ENCODE results near the gene SGCD. TPM values are rescaled to one million over a fixed set of nuclear protein-coding genes. Genes with fewer than 3 reads are reported as not detected.

Gene SGCD
- total RNA-seq, 1 experiment from 2014 or later = not detected

- ATAC-seq (no peak), DNase-seq (ENCODE audit: low read depth, low spot score) (no peak)
- no peak overlapping the region for H3K4me3 ChIP-seq (replicated peaks in 1 of 2; ENCODE audit: low read depth in 1 of 2, low read length in 2 of 2)
- no peak overlapping the region for H3K4me2 ChIP-seq (ENCODE audit: low read length)
- peaks cover 5 to 7% of the 10 kb centered on the region in 2 experiments; a peak in 1 of 4 replicates for H3K9me3 ChIP-seq (ENCODE audit: control insufficient read depth in 1 of 2, insufficient read depth in 1 of 2, low read depth in 1 of 2, low read length in 2 of 2)
- ChIA-PET POLR2A (no interaction called here), RAD21 (ENCODE audit: low non-redundant PET in 1 of 2, low total read pairs in 2 of 2, uncharacterized antibody in 2 of 2, unreplicated experiment in 2 of 2) (no interaction called here), CTCF (no interaction called here)
- TF ChIP-seq EZH2phosphoT487 (IDR thresholded peaks at IDR 0.05; ENCODE audit: borderline replicate concordance) (no peak), ZFX (IDR thresholded peaks at IDR 0.05) (no peak), ZNF274 (IDR thresholded peaks at IDR 0.05; ENCODE audit: low read depth, low read length) (no peak), EZH2 (IDR thresholded peaks at IDR 0.05) (no peak), RAD21 (IDR thresholded peaks at IDR 0.05; ENCODE audit: low read depth) (no peak), SIN3A (IDR thresholded peaks at IDR 0.05; ENCODE audit: low read depth) (no peak), YY1 (IDR thresholded peaks at IDR 0.05; ENCODE audit: extremely low read depth, insufficient replicate concordance, low read depth, low read length) (no peak), MAX (IDR thresholded peaks at IDR 0.05) (no peak), CEBPB (IDR thresholded peaks at IDR 0.05; ENCODE audit: low read depth) (no peak), SP1 (IDR thresholded peaks at IDR 0.05; ENCODE audit: low read depth) (no peak), POLR2A (IDR thresholded peaks at IDR 0.05; ENCODE audit: borderline replicate concordance, extremely low read depth, insufficient read depth, insufficient read length) (no peak), CBX3 (IDR thresholded peaks at IDR 0.05; ENCODE audit: low read depth) (no peak), JUND (IDR thresholded peaks at IDR 0.05) (no peak), FOSL1 (IDR thresholded peaks at IDR 0.05; ENCODE audit: low read depth) (no peak), ATF3 (IDR thresholded peaks at IDR 0.05) (no peak), CTCF (IDR thresholded peaks at IDR 0.05 in 2 of 3, conservative IDR thresholded peaks at IDR 0.05 in 1 of 3; ENCODE audit: borderline replicate concordance in 1 of 3, insufficient read depth in 1 of 3, low read depth in 2 of 3, low read length in 2 of 3) (no peak), REST (IDR thresholded peaks at IDR 0.05; ENCODE audit: low read depth) (no peak), EGR1 (IDR thresholded peaks at IDR 0.05; ENCODE audit: low read depth) (no peak), SRF (IDR thresholded peaks at IDR 0.05; ENCODE audit: low read depth) (no peak)
- intact Hi-C loops (cut with micrococcal nuclease) = no loop called here
- H3K36me3 ChIP-seq (ENCODE audit: control insufficient read depth in 1 of 2, insufficient read depth in 2 of 2, low read length in 2 of 2) = no peaks in the 10 kb centered on the region
- H3K4me1 ChIP-seq (ENCODE audit: control insufficient read depth in 1 of 2, insufficient read depth in 2 of 2, low read length in 2 of 2) = no peaks in the 10 kb centered on the region
- no TSS peak for BruUV-seq (replicated peaks)
- H4K20me1 ChIP-seq (ENCODE audit: insufficient read depth) = no peaks in the 10 kb centered on the region
- no peaks in the 10 kb centered on the region for H3K27me3 ChIP-seq (ENCODE audit: insufficient read depth, low read length)
- no peak overlapping the region for H3K9ac ChIP-seq (ENCODE audit: low read length)
- H3K27ac ChIP-seq (ENCODE audit: low read depth, low read length) = no peak overlapping the region
- no peaks in the 10 kb centered on the region for H3K79me2 ChIP-seq (ENCODE audit: insufficient read depth, low read length)
- H3K9me2 ChIP-seq (ENCODE audit: insufficient read depth) = no peaks in the 10 kb centered on the region
- H2AFZ ChIP-seq (ENCODE audit: low read depth, low read length, poor library complexity, severe bottlenecking) = no peak overlapping the region
Measured at GRCh38 chr5:156366521-156366920, 39.6 kb downstream of the SGCD start.

Measured in HCT116 (cell line).